ENCODE data around the gene WDR37. TPM values are rescaled to one million over a fixed set of nuclear protein-coding genes. Genes with fewer than 3 reads are reported as not detected.

WDR37 gene
- total and polyA plus RNA-seq, 2 donors from 2014 or later = 6.0 to 23.5 TPM

- FAIRE-seq = no peak
Observed at GRCh38 chr10:1040133-1040532, 16.1 kb upstream of the WDR37 start.

GRCh38 chr10:1041514-1041913 is 14.7 kb upstream of the WDR37 start:
- DNase-seq (no peak), FAIRE-seq (no peak)
- Histone ChIP-seq H3K9me3 (ENCODE audit: control insufficient read depth in 2 of 3, insufficient read depth in 1 of 3, low read length in 3 of 3) (no peaks in the 10 kb centered on the region), H3K9ac (ENCODE audit: low read length in 3 of 3) (no peak overlapping the region), H3K36me3 (ENCODE audit: control insufficient read depth in 2 of 3, insufficient read depth in 3 of 3, low read length in 3 of 3) (peaks cover 3 to 15% (median 4%) of the 10 kb centered on the region in 3 donors), H3K4me3 (ENCODE audit: low read length in 3 of 3) (no peak overlapping the region), H3K4me1 (ENCODE audit: control insufficient read depth in 2 of 3, insufficient read depth in 2 of 3, low read depth in 1 of 3, low read length in 3 of 3) (peaks cover 0 to 4% (median 0%) of the 10 kb centered on the region in 3 donors), H3K27me3 (ENCODE audit: control insufficient read depth, insufficient read depth, low read length) (no peaks in the 10 kb centered on the region), H3K27ac (ENCODE audit: low read depth in 2 of 2, low read length in 2 of 2) (no peak overlapping the region)
- intact Hi-C loops (cut with DNase I) = no loop called here
- TF ChIP-seq CTCF (IDR thresholded peaks at IDR 0.05; ENCODE audit: borderline replicate concordance, extremely low read depth, insufficient read depth) = no peak

More at GRCh38 chr10:1040133-1040532, 16.1 kb upstream of the WDR37 start:
- no peaks in the 10 kb centered on the region for H3K27me3 ChIP-seq (ENCODE audit: control insufficient read depth, insufficient read depth, low read length)
- DNase-seq = no peak
- no peaks in the 10 kb centered on the region for H3K4me1 ChIP-seq (ENCODE audit: control insufficient read depth in 2 of 3, insufficient read depth in 2 of 3, low read depth in 1 of 3, low read length in 3 of 3)
- H3K9ac ChIP-seq (ENCODE audit: low read length in 3 of 3) = no peak overlapping the region
- peaks cover 3 to 15% (median 4%) of the 10 kb centered on the region in 3 donors for H3K36me3 ChIP-seq (ENCODE audit: control insufficient read depth in 2 of 3, insufficient read depth in 3 of 3, low read length in 3 of 3)
- intact Hi-C loops (cut with DNase I) = no loop called here
- no peak for TF ChIP-seq CTCF (IDR thresholded peaks at IDR 0.05; ENCODE audit: borderline replicate concordance, extremely low read depth, insufficient read depth)
- no peak overlapping the region for H3K27ac ChIP-seq (ENCODE audit: low read depth in 2 of 2, low read length in 2 of 2)
- no peak overlapping the region for H3K4me3 ChIP-seq (ENCODE audit: low read length in 3 of 3)
- no peaks in the 10 kb centered on the region for H3K9me3 ChIP-seq (ENCODE audit: control insufficient read depth in 2 of 3, insufficient read depth in 1 of 3, low read length in 3 of 3)

- Histone ChIP-seq H3K27me3 (ENCODE audit: control insufficient read depth, insufficient read depth, low read length) (no peaks in the 10 kb centered on the region), H3K27ac (ENCODE audit: low read depth in 2 of 2, low read length in 2 of 2) (peak overlapping the region in 1 of 2 donors; percentile 59), H3K36me3 (ENCODE audit: control insufficient read depth in 2 of 3, insufficient read depth in 3 of 3, low read length in 3 of 3) (peaks cover 0 to 12% (median 3%) of the 10 kb centered on the region in 3 donors), H3K9me3 (ENCODE audit: control insufficient read depth in 2 of 3, insufficient read depth in 1 of 3, low read length in 3 of 3) (no peaks in the 10 kb centered on the region), H3K4me1 (ENCODE audit: control insufficient read depth in 2 of 3, insufficient read depth in 2 of 3, low read depth in 1 of 3, low read length in 3 of 3) (peaks cover 0 to 10% (median 8%) of the 10 kb centered on the region in 3 donors), H3K9ac (ENCODE audit: low read length in 3 of 3) (no peak overlapping the region), H3K4me3 (ENCODE audit: low read length in 3 of 3) (no peak overlapping the region)
- DNase-seq (peak in 1 of 5 donors; percentile 10), FAIRE-seq (no peak)
- intact Hi-C loops (cut with DNase I) = no loop called here
- no peak for TF ChIP-seq CTCF (IDR thresholded peaks at IDR 0.05; ENCODE audit: borderline replicate concordance, extremely low read depth, insufficient read depth)
Observed at GRCh38 chr10:1043532-1043995, 12.6 kb upstream of the WDR37 start.

GRCh38 chr10:1044146-1044545 is 12.0 kb upstream of the WDR37 start:
- no peak for FAIRE-seq
- H3K4me3 ChIP-seq (ENCODE audit: low read length in 3 of 3) = no peak overlapping the region
- intact Hi-C loops (cut with DNase I) = no loop called here

More at GRCh38 chr10:1044146-1044545, 12.0 kb upstream of the WDR37 start:
- DNase-seq = no peak
- no peak for TF ChIP-seq CTCF (IDR thresholded peaks at IDR 0.05; ENCODE audit: borderline replicate concordance, extremely low read depth, insufficient read depth)
- Histone ChIP-seq H3K4me1 (ENCODE audit: control insufficient read depth in 2 of 3, insufficient read depth in 2 of 3, low read depth in 1 of 3, low read length in 3 of 3) (peaks cover 0 to 10% (median 8%) of the 10 kb centered on the region in 3 donors), H3K27me3 (ENCODE audit: control insufficient read depth, insufficient read depth, low read length) (no peaks in the 10 kb centered on the region), H3K9ac (ENCODE audit: low read length in 3 of 3) (no peak overlapping the region), H3K36me3 (ENCODE audit: control insufficient read depth in 2 of 3, insufficient read depth in 3 of 3, low read length in 3 of 3) (peaks cover 0 to 12% (median 3%) of the 10 kb centered on the region in 3 donors), H3K9me3 (ENCODE audit: control insufficient read depth in 2 of 3, insufficient read depth in 1 of 3, low read length in 3 of 3) (no peaks in the 10 kb centered on the region), H3K27ac (ENCODE audit: low read depth in 2 of 2, low read length in 2 of 2) (peak overlapping the region in 1 of 2 donors; percentile 59)

Measured in kidney (tissue), 14 donors.